ENCODE measurements around the gene CAMK1D. TPM values are rescaled to one million over a fixed set of nuclear protein-coding genes. Genes with fewer than 3 reads are reported as not detected.
A peak's percentile ranks its signal among the peaks of the same experiment; 100 is the strongest.
"Not testable (repeated sequence)": the region's sequence is repeated elsewhere in the genome, so short reads cannot be mapped to it uniquely, and the experiment has no call there.

The CAMK1D gene
- polyA plus RNA-seq, 1 donor, result 11.9 TPM

- no peak for DNase-seq
These were observed 352.3 kb downstream of the CAMK1D start for GRCh38 chr10:12701696-12702095.

- DNase-seq, result no peak
These were observed 352.9 kb downstream of the CAMK1D start for GRCh38 chr10:12702215-12702770.

DNA sequence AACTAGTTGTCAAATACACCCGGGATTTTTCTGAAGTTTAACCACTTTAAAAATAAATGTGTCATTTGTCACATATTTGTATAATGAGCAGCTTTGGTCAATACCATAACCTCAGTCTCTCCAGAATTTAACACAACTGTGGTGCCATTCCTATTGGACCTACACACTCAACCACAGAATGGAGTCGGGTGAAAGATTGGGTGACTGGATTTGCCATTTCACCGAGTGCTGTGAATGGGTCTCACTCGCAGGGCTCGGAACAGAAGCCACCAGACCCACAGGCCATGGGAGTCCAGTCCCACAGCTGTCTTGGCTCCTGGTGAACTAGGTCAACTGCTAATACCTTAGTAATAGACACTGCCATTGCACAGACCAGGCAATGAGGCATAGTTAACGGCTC is 353.8 kb downstream of the CAMK1D start:
- no peak for DNase-seq

DNA sequence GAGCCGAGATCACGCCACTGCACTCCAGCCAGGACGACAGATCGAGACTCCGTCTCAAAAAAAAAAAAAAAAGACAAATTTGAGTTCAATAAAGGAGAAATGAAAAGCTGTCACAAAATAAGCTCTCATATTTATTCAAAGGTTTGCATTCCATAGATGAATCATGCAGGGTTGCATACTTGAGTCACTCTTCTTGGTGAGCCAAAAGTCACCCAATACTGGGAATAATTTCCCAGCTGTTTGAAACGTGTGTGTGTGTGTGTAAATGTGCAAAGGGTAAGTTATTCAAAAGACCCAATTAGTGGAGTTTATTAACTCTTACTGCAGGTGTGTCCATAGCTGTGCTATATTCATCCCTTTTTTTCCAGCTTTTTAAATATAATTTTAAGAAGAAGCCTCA is 354.5 kb downstream of the CAMK1D start:
- no peak for DNase-seq

GRCh38 chr10:12704488-12704887 is 355.1 kb downstream of the CAMK1D start:
- no peak for DNase-seq

DNA sequence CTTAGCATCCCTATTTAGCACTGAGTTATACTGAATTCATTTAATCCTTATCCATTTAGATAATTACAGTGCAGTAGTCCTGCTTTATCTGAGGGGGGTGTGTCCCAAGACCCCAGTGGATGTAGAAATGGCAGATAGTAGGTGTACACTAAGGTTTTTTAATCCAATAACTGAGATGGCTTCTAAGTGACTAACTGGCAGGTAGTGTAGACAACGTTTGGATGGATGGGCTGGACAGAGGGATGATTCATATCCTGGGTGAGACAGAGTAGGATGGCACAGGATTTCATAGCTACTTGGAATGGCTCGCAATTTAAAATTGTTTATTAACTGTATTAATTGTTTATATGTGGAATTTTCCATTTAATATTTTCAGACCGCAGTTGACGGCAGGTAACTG is 356.6 kb downstream of the CAMK1D start:
- DNase-seq, result no peak

DNA sequence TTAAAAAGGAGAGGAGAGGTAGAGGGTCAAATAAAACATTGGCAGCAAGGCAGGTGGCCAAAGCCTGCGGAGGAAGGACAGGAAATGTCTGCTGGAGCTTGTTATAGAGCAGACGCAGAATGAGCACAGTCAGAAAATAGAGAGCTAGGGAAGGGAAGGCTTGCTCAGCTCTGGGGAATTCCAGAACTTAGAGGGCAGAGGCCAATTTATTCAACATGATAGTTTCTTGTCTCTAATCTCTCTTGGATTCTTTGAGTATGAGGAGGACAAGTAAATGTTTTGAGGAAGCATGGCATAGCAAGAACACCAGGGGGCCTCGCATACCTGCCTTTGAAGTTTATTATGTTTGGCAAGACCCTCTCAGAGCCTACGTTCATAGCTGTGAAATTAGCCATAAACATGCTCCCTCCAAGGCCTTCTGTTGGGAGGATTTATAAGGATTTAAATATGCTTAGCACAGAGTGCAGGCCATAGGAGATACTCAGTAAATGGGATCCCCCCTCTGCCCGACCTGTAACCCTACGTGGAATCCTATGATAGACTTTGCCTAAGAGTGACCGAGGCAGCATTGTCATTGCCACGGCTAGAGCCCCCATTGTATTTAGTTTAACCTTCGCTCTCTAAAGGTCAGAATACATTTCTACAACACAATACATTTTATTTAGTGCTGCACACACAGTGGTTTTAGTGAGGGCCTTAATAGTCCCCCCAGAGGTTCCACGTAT is 358.3 kb downstream of the CAMK1D start:
- peak; percentile 45 for DNase-seq

- DNase-seq, result no peak
These were observed 359.7 kb downstream of the CAMK1D start for GRCh38 chr10:12709000-12709401.

DNA sequence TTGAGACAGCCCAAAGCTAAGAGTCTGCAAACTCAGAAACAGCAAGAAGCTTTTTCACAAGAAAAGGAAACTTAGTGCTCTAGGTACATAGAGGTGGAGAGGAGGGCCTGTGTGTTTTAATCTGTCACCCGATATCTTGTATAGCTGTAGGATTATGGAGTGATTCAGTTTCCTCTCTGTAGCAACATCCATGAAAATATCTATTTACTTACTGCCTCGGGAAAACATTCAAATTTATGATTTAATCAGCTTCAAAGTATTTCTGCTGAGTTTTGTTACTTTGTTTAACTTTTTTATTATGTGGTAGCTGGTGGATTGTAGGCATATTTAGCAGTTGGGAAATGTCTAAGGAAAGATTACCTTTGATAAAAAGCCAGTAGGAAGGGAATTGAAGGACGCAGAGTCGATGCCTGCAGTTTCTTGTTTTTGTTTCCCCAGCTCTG is 360.2 kb downstream of the CAMK1D start:
- no peak for DNase-seq

GRCh38 chr10:12710157-12710556 is 360.8 kb downstream of the CAMK1D start:
- no peak for DNase-seq

DNA sequence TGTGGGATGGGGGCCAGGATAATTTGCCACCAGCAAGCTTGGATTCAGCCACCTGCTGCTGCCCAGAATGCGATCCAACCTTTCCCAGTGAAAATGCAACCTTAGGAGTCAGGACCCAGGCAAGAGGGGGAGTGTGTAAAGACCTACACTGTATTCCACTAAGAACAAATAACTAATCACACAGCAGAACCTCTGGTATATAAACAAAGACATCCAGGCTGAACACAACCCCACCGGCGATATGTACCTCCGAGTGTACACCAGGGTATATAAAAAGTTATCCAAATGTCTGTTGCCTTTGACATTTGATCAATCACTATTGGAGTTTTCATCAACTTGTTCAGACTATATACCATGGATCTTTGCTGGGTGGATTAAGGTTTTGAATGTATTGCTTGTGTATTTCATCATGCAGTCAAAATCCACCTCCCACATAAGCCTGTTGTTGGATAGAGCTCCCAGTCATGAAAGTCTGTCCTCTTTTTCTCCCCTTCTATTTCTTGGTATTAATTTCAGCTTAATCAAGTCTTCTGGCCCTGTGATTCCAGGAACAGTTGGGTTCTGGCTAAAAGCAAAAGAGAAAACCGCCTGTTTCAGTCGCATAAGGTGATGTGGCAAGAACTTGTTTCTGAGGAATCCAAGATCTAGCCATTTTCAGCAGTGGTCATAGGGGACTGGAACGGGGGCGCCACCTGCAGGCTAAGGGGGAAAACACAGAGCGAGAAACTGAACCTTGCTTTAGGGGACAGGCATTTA is 361.4 kb downstream of the CAMK1D start:
- DNase-seq, result peak; percentile 77

DNA sequence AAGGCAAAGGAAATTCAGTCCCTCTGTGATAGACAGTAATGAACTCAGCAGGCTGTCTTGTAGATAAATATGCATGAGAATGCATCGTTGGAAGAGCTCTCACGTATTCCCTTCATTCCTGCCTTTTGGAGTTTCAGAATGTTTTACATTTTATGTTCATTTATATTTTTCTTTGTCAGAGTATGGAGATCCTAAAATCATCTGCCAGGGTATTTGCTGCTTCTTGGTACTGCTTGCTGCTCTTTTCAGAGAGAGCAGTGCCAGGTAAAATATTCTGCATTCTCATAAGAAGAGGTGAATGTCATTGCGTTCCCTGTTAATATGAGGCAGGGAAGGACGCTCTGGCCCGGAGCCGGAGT is 362.0 kb downstream of the CAMK1D start:
- DNase-seq, result no peak

GRCh38 chr10:12712293-12712983 is 363.1 kb downstream of the CAMK1D start:
- DNase-seq, result no peak

- not testable (repeated sequence) for DNase-seq
These were observed 363.6 kb downstream of the CAMK1D start for GRCh38 chr10:12712984-12713316.

- no peak for DNase-seq
These were observed 366.7 kb downstream of the CAMK1D start for GRCh38 chr10:12716042-12716441.

DNA sequence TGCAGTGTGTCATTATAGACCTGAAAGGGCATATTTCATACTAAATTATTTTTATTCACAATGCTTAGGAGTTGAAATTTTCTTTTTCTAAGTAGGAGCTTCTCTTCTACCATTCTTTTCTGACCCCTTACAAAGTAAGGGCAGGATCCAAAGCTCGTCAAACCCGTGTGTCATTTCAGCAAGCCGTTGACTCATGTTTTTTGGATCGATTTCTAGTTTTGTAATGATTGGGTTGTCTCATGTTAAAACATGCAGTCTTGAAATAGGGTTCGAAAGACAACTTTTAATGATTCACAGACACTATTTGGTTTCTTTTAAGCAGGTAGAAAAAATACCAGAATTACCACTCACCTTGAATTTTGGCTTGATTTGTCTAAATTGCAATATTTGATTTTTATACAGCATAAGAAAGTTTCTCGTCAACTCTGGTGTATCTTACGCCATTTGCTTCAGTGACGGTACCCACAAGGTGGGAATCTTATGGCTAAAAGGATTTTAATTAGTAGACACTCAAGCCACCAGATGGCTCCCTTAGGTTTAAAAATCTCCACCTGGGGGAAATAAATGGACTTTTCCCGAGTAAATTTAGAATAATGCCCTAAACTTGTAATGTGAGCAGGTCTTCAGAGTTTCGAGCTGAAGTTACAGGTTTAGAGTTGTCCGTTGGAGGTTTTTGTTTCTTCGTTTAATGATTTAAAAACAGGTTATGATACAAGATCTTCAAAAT is 368.8 kb downstream of the CAMK1D start:
- no peak for DNase-seq

GRCh38 chr10:12719365-12719764 is 370.0 kb downstream of the CAMK1D start:
- no peak for DNase-seq

GRCh38 chr10:12720217-12720981 is 371.1 kb downstream of the CAMK1D start:
- no peak for DNase-seq

DNA sequence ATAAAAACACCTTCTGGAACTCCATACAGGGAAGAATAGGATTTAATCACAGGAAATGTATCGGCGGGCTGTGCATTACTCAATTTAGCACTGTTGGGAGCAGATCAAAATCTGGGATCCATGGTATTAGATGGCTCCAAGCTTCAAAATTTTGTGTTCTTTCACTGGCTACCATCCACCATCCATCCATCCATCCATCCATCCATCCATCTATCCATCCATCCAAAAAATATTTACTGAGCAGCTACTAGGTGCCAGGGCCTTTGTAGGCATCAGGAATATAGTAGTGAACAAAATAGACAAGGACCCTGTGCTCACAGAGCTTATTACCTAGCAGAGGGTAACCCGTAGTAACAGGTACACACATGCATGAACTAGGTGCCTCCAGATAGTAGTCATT is 372.0 kb downstream of the CAMK1D start:
- DNase-seq, result no peak

- no peak for DNase-seq
These were observed 373.9 kb downstream of the CAMK1D start for GRCh38 chr10:12723220-12723619.

GRCh38 chr10:12724807-12725579 is 375.6 kb downstream of the CAMK1D start:
- no peak for DNase-seq

All from left kidney (tissue), 2 donors.